ENCODE results near the gene GBGT1. TPM values are rescaled to one million over a fixed set of nuclear protein-coding genes. Genes with fewer than 3 reads are reported as not detected.

GBGT1 gene
- total and polyA plus RNA-seq, 2 experiments from 2014 or later = 3.7 to 22.4 TPM

DNA sequence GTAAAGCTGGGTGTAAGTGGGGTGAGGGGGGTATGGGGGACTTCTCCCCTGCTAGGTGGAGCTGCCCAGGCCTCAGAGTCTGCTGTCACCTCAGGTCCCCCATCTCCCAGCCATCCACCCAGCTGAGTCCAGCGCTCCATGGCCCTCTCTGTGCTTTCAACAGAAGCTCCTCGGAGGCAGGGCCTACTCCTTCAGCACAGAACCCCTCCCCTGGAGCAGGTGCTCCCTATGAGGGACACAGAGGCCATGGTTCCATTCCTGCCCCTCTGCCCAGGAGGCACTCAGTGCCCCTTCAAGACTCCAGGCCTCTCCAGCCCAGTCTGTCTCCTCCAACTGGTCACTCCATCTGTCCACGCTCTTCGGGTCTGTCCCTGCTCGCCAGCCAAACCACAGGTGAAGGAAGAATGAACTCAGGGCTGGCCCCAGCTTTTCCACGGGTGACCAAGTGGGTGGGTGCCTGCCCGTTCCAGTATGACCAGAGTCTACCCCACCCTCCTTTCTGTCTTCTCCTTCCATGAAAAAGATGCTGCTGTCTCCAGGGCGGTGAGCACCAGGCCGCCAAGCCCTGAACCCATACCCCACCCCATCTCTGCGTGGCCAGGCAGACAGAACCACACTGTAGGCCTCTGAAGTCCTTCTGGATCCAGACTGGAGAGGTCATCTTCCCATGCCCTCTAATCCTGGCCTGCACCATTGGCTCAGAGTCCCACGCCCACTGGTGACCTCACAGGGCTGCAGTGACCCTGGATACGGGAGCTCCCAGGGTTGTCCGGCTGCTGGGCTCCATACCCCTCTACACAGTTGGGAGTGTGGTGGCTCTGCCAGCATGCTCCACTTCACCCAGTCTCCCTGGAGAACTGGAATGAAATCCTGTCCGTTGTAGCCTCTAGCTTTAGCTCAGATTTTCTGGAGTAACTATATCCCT is 11.9 kb downstream of the GBGT1 start:
- Mint-ChIP-seq H3K9me3 (no peaks in the 10 kb centered on the region), H3K27me3 (ENCODE audit: insufficient read depth, low read depth, poor library complexity) (peaks cover 16% of the 10 kb centered on the region), H3K36me3 (ENCODE audit: low read depth) (no peaks in the 10 kb centered on the region; the same call in 2 of the 3 replicates), H3K4me3 (no peak overlapping the region), H3K4me1 (peaks cover 8% of the 10 kb centered on the region; the same call in 2 of the 3 replicates), H3K27ac (no peak overlapping the region)
- H3K27ac ChIP-seq (ENCODE audit: low read depth) = no peak overlapping the region
- H2AFZ ChIP-seq = no peak overlapping the region
- no peaks in the 10 kb centered on the region for H3K36me3 ChIP-seq (ENCODE audit: insufficient read depth)
- no peak for ATAC-seq
- peaks cover 4% of the 10 kb centered on the region; the same call in 1 of the 2 replicates for H3K27me3 ChIP-seq (ENCODE audit: insufficient read depth)
- H4K20me1 ChIP-seq (replicated peaks; ENCODE audit: insufficient read depth) = peaks cover 5% of the 10 kb centered on the region; the same call in 1 of the 2 replicates
- no peak overlapping the region for H3K4me3 ChIP-seq
- H3K9me2 ChIP-seq (ENCODE audit: insufficient read depth) = no peaks in the 10 kb centered on the region
- peaks cover 8% of the 10 kb centered on the region for H3K4me1 ChIP-seq (ENCODE audit: insufficient read depth)
- TF ChIP-seq NANOG (IDR thresholded peaks at IDR 0.05; ENCODE audit: borderline replicate concordance) (no peak), ZNF114 (CRISPR knock-in tag; IDR thresholded peaks at IDR 0.05) (no peak), POLR2AphosphoS5 (IDR thresholded peaks at IDR 0.05; ENCODE audit: low read depth) (no peak), REST (IDR thresholded peaks at IDR 0.05; ENCODE audit: unreplicated experiment) (no peak), STAT1 (IDR thresholded peaks at IDR 0.05; ENCODE audit: unreplicated experiment) (no peak), JUNB (IDR thresholded peaks at IDR 0.05; ENCODE audit: unreplicated experiment) (no peak), ZNF331 (CRISPR knock-in tag; IDR thresholded peaks at IDR 0.05; ENCODE audit: low read depth) (no peak), EZH2phosphoT487 (IDR thresholded peaks at IDR 0.05; ENCODE audit: unreplicated experiment) (no peak), EZH2 (IDR thresholded peaks at IDR 0.05; ENCODE audit: low read depth, unreplicated experiment) (no peak), CTCF (conservative IDR thresholded peaks at IDR 0.05; ENCODE audit: low read depth in 2 of 2) (no peak), ETS1 (IDR thresholded peaks at IDR 0.05) (no peak)
- TF ChIP-seq, protein P1, sequence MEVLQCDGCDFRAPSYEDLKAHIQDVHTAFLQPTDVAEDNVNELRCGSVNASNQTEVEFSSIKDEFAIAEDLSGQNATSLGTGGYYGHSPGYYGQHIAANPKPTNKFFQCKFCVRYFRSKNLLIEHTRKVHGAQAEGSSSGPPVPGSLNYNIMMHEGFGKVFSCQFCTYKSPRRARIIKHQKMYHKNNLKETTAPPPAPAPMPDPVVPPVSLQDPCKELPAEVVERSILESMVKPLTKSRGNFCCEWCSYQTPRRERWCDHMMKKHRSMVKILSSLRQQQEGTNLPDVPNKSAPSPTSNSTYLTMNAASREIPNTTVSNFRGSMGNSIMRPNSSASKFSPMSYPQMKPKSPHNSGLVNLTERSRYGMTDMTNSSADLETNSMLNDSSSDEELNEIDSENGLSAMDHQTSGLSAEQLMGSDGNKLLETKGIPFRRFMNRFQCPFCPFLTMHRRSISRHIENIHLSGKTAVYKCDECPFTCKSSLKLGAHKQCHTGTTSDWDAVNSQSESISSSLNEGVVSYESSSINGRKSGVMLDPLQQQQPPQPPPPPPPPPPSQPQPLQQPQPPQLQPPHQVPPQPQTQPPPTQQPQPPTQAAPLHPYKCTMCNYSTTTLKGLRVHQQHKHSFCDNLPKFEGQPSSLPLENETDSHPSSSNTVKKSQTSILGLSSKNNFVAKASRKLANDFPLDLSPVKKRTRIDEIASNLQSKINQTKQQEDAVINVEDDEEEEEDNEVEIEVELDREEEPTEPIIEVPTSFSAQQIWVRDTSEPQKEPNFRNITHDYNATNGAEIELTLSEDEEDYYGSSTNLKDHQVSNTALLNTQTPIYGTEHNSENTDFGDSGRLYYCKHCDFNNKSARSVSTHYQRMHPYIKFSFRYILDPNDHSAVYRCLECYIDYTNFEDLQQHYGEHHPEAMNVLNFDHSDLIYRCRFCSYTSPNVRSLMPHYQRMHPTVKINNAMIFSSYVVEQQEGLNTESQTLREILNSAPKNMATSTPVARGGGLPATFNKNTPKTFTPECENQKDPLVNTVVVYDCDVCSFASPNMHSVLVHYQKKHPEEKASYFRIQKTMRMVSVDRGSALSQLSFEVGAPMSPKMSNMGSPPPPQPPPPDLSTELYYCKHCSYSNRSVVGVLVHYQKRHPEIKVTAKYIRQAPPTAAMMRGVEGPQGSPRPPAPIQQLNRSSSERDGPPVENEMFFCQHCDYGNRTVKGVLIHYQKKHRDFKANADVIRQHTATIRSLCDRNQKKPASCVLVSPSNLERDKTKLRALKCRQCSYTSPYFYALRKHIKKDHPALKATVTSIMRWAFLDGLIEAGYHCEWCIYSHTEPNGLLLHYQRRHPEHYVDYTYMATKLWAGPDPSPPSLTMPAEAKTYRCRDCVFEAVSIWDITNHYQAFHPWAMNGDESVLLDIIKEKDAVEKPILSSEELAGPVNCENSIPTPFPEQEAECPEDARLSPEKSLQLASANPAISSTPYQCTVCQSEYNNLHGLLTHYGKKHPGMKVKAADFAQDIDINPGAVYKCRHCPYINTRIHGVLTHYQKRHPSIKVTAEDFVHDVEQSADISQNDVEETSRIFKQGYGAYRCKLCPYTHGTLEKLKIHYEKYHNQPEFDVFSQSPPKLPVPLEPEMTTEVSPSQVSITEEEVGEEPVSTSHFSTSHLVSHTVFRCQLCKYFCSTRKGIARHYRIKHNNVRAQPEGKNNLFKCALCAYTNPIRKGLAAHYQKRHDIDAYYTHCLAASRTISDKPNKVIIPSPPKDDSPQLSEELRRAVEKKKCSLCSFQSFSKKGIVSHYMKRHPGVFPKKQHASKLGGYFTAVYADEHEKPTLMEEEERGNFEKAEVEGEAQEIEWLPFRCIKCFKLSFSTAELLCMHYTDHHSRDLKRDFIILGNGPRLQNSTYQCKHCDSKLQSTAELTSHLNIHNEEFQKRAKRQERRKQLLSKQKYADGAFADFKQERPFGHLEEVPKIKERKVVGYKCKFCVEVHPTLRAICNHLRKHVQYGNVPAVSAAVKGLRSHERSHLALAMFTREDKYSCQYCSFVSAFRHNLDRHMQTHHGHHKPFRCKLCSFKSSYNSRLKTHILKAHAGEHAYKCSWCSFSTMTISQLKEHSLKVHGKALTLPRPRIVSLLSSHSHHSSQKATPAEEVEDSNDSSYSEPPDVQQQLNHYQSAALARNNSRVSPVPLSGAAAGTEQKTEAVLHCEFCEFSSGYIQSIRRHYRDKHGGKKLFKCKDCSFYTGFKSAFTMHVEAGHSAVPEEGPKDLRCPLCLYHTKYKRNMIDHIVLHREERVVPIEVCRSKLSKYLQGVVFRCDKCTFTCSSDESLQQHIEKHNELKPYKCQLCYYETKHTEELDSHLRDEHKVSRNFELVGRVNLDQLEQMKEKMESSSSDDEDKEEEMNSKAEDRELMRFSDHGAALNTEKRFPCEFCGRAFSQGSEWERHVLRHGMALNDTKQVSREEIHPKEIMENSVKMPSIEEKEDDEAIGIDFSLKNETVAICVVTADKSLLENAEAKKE (CRISPR knock-in tag; IDR thresholded peaks at IDR 0.05) = no peak
- no peak overlapping the region for H3K4me2 ChIP-seq
- H3F3A ChIP-seq (replicated peaks; ENCODE audit: low read depth) = no peaks in the 10 kb centered on the region
- 0 out of 2 replicates have a peak, but pooled peaks cover 2% of the 10 kb centered on the region for H3K79me2 ChIP-seq (replicated peaks; ENCODE audit: insufficient read depth)
- no peak for DNase-seq (ENCODE audit: low spot score)

All from GM23338 (cell line).